VCaP (cell line): ENCODE results near the gene ST7.

Experiments used
- H3K27ac ChIP-seq: fragments of 450-650 bp; 2 replicates; pipeline ENCODE4 v1.5.1; 2017
- CTCF ChIP-seq: fragments of 450-650 bp; conservative IDR thresholded peaks from 2 replicates; pipeline ENCODE4 v1.5.1; 2017; ENCODE audit warnings: mild to moderate bottlenecking, moderate library complexity

The ST7 gene

GRCh38 chr7:117116211-117116610 lies 162.9 kb downstream of the ST7 start:
- TF ChIP-seq CTCF = no peak
- no peak overlapping the region for H3K27ac ChIP-seq

GRCh38 chr7:117117172-117117571 lies 163.9 kb downstream of the ST7 start:
- no peak overlapping the region for H3K27ac ChIP-seq
- TF ChIP-seq CTCF = no peak

- H3K27ac ChIP-seq = no peak overlapping the region
- no peak for TF ChIP-seq CTCF
These were observed 165.4 kb downstream of the ST7 start for GRCh38 chr7:117118579-117119180.

- H3K27ac ChIP-seq = no peak overlapping the region
- peak; percentile 94 for TF ChIP-seq CTCF
These were observed 166.1 kb downstream of the ST7 start for GRCh38 chr7:117119192-117119924.

GRCh38 chr7:117120321-117120720 lies 167.0 kb downstream of the ST7 start:
- H3K27ac ChIP-seq = peak overlapping the region; percentile 66

- peak overlapping the region; percentile 66 for H3K27ac ChIP-seq
These were observed 168.7 kb downstream of the ST7 start for GRCh38 chr7:117122036-117122435.

GRCh38 chr7:117122536-117122935 lies 169.2 kb downstream of the ST7 start:
- no peak for TF ChIP-seq CTCF
- H3K27ac ChIP-seq = peak overlapping the region; percentile 66

GRCh38 chr7:117123311-117123926 lies 170.1 kb downstream of the ST7 start:
- H3K27ac ChIP-seq = peak overlapping the region; percentile 66
- TF ChIP-seq CTCF = no peak
